ENCODE data around the gene HTR3A. TPM values are rescaled to one million over a fixed set of nuclear protein-coding genes. Genes with fewer than 3 reads are reported as not detected.
A peak's percentile ranks its signal among the peaks of the same experiment; 100 is the strongest.

HTR3A gene
- total and polyA plus RNA-seq, 2 of the 13 experiments (the other 11 are each of a cell fraction or from before 2014, with no cell fraction given) = not detected

- TF ChIP-seq, protein P1, sequence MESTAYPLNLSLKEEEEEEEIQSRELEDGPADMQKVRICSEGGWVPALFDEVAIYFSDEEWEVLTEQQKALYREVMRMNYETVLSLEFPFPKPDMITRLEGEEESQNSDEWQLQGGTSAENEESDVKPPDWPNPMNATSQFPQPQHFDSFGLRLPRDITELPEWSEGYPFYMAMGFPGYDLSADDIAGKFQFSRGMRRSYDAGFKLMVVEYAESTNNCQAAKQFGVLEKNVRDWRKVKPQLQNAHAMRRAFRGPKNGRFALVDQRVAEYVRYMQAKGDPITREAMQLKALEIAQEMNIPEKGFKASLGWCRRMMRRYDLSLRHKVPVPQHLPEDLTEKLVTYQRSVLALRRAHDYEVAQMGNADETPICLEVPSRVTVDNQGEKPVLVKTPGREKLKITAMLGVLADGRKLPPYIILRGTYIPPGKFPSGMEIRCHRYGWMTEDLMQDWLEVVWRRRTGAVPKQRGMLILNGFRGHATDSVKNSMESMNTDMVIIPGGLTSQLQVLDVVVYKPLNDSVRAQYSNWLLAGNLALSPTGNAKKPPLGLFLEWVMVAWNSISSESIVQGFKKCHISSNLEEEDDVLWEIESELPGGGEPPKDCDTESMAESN (CRISPR knock-in tag; conservative IDR thresholded peaks at IDR 0.05) = peak; percentile 80
- TF ChIP-seq LCORL (IDR thresholded peaks at IDR 0.05) = no peak
- peak; percentile 81 for TF ChIP-seq LCORL (CRISPR knock-in tag; IDR thresholded peaks at IDR 0.05)
- TF ChIP-seq SKI (IDR thresholded peaks at IDR 0.05; ENCODE audit: partially characterized antibody) = no peak
- TF ChIP-seq, protein P2, sequence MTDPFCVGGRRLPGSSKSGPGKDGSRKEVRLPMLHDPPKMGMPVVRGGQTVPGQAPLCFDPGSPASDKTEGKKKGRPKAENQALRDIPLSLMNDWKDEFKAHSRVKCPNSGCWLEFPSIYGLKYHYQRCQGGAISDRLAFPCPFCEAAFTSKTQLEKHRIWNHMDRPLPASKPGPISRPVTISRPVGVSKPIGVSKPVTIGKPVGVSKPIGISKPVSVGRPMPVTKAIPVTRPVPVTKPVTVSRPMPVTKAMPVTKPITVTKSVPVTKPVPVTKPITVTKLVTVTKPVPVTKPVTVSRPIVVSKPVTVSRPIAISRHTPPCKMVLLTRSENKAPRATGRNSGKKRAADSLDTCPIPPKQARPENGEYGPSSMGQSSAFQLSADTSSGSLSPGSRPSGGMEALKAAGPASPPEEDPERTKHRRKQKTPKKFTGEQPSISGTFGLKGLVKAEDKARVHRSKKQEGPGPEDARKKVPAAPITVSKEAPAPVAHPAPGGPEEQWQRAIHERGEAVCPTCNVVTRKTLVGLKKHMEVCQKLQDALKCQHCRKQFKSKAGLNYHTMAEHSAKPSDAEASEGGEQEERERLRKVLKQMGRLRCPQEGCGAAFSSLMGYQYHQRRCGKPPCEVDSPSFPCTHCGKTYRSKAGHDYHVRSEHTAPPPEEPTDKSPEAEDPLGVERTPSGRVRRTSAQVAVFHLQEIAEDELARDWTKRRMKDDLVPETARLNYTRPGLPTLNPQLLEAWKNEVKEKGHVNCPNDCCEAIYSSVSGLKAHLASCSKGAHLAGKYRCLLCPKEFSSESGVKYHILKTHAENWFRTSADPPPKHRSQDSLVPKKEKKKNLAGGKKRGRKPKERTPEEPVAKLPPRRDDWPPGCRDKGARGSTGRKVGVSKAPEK (CRISPR knock-in tag; IDR thresholded peaks at IDR 0.05; ENCODE audit: borderline replicate concordance) = peak; percentile 86; the same call in 1 of the 2 replicates
- TF ChIP-seq, protein P3, sequence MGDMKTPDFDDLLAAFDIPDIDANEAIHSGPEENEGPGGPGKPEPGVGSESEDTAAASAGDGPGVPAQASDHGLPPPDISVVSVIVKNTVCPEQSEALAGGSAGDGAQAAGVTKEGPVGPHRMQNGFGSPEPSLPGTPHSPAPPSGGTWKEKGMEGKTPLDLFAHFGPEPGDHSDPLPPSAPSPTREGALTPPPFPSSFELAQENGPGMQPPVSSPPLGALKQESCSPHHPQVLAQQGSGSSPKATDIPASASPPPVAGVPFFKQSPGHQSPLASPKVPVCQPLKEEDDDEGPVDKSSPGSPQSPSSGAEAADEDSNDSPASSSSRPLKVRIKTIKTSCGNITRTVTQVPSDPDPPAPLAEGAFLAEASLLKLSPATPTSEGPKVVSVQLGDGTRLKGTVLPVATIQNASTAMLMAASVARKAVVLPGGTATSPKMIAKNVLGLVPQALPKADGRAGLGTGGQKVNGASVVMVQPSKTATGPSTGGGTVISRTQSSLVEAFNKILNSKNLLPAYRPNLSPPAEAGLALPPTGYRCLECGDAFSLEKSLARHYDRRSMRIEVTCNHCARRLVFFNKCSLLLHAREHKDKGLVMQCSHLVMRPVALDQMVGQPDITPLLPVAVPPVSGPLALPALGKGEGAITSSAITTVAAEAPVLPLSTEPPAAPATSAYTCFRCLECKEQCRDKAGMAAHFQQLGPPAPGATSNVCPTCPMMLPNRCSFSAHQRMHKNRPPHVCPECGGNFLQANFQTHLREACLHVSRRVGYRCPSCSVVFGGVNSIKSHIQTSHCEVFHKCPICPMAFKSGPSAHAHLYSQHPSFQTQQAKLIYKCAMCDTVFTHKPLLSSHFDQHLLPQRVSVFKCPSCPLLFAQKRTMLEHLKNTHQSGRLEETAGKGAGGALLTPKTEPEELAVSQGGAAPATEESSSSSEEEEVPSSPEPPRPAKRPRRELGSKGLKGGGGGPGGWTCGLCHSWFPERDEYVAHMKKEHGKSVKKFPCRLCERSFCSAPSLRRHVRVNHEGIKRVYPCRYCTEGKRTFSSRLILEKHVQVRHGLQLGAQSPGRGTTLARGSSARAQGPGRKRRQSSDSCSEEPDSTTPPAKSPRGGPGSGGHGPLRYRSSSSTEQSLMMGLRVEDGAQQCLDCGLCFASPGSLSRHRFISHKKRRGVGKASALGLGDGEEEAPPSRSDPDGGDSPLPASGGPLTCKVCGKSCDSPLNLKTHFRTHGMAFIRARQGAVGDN (CRISPR knock-in tag; IDR thresholded peaks at IDR 0.05) = peak; percentile 50
- TF ChIP-seq GATAD2A (CRISPR knock-in tag; IDR thresholded peaks at IDR 0.05) = peak; percentile 54
- TF ChIP-seq, protein P4, sequence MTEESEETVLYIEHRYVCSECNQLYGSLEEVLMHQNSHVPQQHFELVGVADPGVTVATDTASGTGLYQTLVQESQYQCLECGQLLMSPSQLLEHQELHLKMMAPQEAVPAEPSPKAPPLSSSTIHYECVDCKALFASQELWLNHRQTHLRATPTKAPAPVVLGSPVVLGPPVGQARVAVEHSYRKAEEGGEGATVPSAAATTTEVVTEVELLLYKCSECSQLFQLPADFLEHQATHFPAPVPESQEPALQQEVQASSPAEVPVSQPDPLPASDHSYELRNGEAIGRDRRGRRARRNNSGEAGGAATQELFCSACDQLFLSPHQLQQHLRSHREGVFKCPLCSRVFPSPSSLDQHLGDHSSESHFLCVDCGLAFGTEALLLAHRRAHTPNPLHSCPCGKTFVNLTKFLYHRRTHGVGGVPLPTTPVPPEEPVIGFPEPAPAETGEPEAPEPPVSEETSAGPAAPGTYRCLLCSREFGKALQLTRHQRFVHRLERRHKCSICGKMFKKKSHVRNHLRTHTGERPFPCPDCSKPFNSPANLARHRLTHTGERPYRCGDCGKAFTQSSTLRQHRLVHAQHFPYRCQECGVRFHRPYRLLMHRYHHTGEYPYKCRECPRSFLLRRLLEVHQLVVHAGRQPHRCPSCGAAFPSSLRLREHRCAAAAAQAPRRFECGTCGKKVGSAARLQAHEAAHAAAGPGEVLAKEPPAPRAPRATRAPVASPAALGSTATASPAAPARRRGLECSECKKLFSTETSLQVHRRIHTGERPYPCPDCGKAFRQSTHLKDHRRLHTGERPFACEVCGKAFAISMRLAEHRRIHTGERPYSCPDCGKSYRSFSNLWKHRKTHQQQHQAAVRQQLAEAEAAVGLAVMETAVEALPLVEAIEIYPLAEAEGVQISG (CRISPR knock-in tag; IDR thresholded peaks at IDR 0.05) = peak; percentile 67
- TF ChIP-seq NCOA1 (CRISPR knock-in tag; IDR thresholded peaks at IDR 0.05) = 0 out of 2 replicates have a peak, but pooled peaks have one; percentile 42
- TF ChIP-seq CREB1 (IDR thresholded peaks at IDR 0.05) = no peak
- TF ChIP-seq CREB1 (CRISPR knock-in tag; IDR thresholded peaks at IDR 0.05) = no peak
- 0 out of 2 replicates have a peak, but pooled peaks have one; percentile 14 for TF ChIP-seq MED1 (CRISPR knock-in tag; IDR thresholded peaks at IDR 0.05)
- no peak for TF ChIP-seq PHF5A (CRISPR knock-in tag; IDR thresholded peaks at IDR 0.05; ENCODE audit: low read depth, unreplicated experiment)
- peak; percentile 58; the same call in 1 of the 2 replicates for TF ChIP-seq ZBTB7A (CRISPR knock-in tag; IDR thresholded peaks at IDR 0.05)
- TF ChIP-seq ZNF83 (CRISPR knock-in tag; IDR thresholded peaks at IDR 0.05; ENCODE audit: borderline replicate concordance) = no peak
- TF ChIP-seq ELF3 (CRISPR knock-in tag; IDR thresholded peaks at IDR 0.05) = peak; percentile 26; the same call in 1 of the 2 replicates
- TF ChIP-seq EED (CRISPR knock-in tag; IDR thresholded peaks at IDR 0.05) = 0 out of 2 replicates have a peak, but pooled peaks have one; percentile 60
- 0 out of 2 replicates have a peak, but pooled peaks have one; percentile 6 for TF ChIP-seq FOXO1 (CRISPR knock-in tag; IDR thresholded peaks at IDR 0.05)
Observed at GRCh38 chr11:114036147-114036811, 61.4 kb downstream of the HTR3A start (continued).

Measured in HepG2 (cell line).